GM12878 (cell line): ENCODE data around the gene INHBC. TPM values are rescaled to one million over a fixed set of nuclear protein-coding genes. Genes with fewer than 3 reads are reported as not detected.

Source experiments
- CHD4 ChIP-seq: fragments of 200-600 bp; sonication (generic); IDR thresholded peaks from 2 replicates; pipeline ENCODE4 v1.6.1; 2016; ENCODE audit warnings: mild to moderate bottlenecking
- CREM ChIP-seq: IDR thresholded peaks from 2 replicates; pipeline ENCODE4 v1.6.1; 2014; ENCODE audit warnings: antibody characterized with exemption, low read depth
- ETV6 ChIP-seq, 2 experiments: fragments of 450-650 bp in 1 of 2; IDR thresholded peaks in 1 of 2; conservative IDR thresholded peaks in 1 of 2; 2 replicates each; pipeline ENCODE4 v1.6.1; 2014; ENCODE audit warnings: antibody characterized with exemption in 1 of 2, borderline replicate concordance in 1 of 2, low read depth in 1 of 2, mild to moderate bottlenecking in 1 of 2, moderate library complexity in 1 of 2
- KLF5 ChIP-seq: fragments of 450-650 bp; IDR thresholded peaks from 2 replicates; pipeline ENCODE4 v1.6.1; 2014; ENCODE audit warnings: mild to moderate bottlenecking; ENCODE audit not compliant: partially characterized antibody
- NR2F1 ChIP-seq: fragments of 450-650 bp; conservative IDR thresholded peaks from 2 replicates; pipeline ENCODE4 v1.6.1; 2017; ENCODE audit warnings: mild to moderate bottlenecking
- PKNOX1 ChIP-seq: fragments of 450-650 bp; IDR thresholded peaks from 2 replicates; pipeline ENCODE4 v1.6.1; 2016; ENCODE audit warnings: mild to moderate bottlenecking
- RFX5 ChIP-seq: IDR thresholded peaks from 2 replicates; pipeline ENCODE4 v1.6.1; 2011; ENCODE audit warnings: low read depth, low read length, improper control_type of control experiment
- SKIL ChIP-seq: fragments of 450-650 bp; IDR thresholded peaks from 2 replicates; pipeline ENCODE4 v1.6.1; 2017; ENCODE audit warnings: mild to moderate bottlenecking, low read depth, inconsistent platforms; ENCODE audit not compliant: poor library complexity, severe bottlenecking
- ZNF384 ChIP-seq: IDR thresholded peaks from 2 replicates; pipeline ENCODE4 v1.6.1; 2012; ENCODE audit warnings: low read depth, mild to moderate bottlenecking, low read length, improper control_type of control experiment, borderline replicate concordance
- ZSCAN29 ChIP-seq: fragments of 450-650 bp; IDR thresholded peaks from 2 replicates; pipeline ENCODE4 v1.6.1; 2017; ENCODE audit warnings: mild to moderate bottlenecking, moderate library complexity
- polyA plus RNA-seq, 11 experiments: library from polyadenylated mRNA; depleted of rRNA in 4 of 11; unstranded in 6 of 11; stranded (reverse) in 5 of 11; fragments of >200 nt; fragmentation: Nextera tagmentation in 4 of 11; fragmentation: Illumina TruSeq in 1 of 11; extraction: Ambion mirVana in 4 of 11; extraction: Trizol in 1 of 11; gene quantifications; 1 replicate in 1 of 11; 2 replicates in 10 of 11; pipeline versions ENCODE4 v1.2.1 to v1.2.3, GENCODE V29; 2011 to 2016; ENCODE audit warnings: inconsistent platforms in 2 of 11, missing spikeins in 2 of 11, low read depth in 1 of 11
- total RNA-seq, 4 experiments: library from RNA; depleted of rRNA in 3 of 4; stranded (reverse); fragments of >200 nt in 3 of 4; fragmentation: Illumina TruSeq in 1 of 4; extraction: Trizol in 1 of 4; gene quantifications; 2 replicates each; pipeline versions ENCODE4 v1.2.1 to v1.2.3, GENCODE V29; 2013 to 2021
- TF ChIP-seq, protein P1 (sequence below): IDR thresholded peaks from 2 replicates; pipeline ENCODE4 v1.6.1; 2012; ENCODE audit warnings: low read depth, low read length, improper control_type of control experiment
- TF ChIP-seq, protein P2 (sequence below): IDR thresholded peaks from 2 replicates; pipeline ENCODE4 v1.6.1; 2012; ENCODE audit warnings: mild to moderate bottlenecking, low read depth, low read length
- TF ChIP-seq, protein P3 (sequence below): fragments of 150-350 bp; IDR thresholded peaks from 2 replicates; pipeline ENCODE4 v1.6.1; 2014; ENCODE audit warnings: mild to moderate bottlenecking, low read depth, low read length
- TF ChIP-seq, protein P4 (sequence below): fragments of 450-650 bp; IDR thresholded peaks from 2 replicates; pipeline ENCODE4 v1.6.1; 2017; ENCODE audit warnings: antibody characterized with exemption, mild to moderate bottlenecking, moderate library complexity
- TF ChIP-seq, protein P5 (sequence below): IDR thresholded peaks from 2 replicates; pipeline ENCODE4 v1.6.1; 2011; ENCODE audit warnings: low read depth, mild to moderate bottlenecking, low read length, moderate library complexity, borderline replicate concordance; ENCODE audit errors: extremely low read depth

The INHBC gene
- total and polyA plus RNA-seq, 10 of the 15 experiments (the other 5 are each of a cell fraction or from before 2014, with no cell fraction given) = 0.04 to 0.22 (median 0.13) TPM; not detected in 5

- TF ChIP-seq ETV6 (conservative IDR thresholded peaks at IDR 0.05 in 1 of 2, IDR thresholded peaks at IDR 0.05 in 1 of 2; ENCODE audit: borderline replicate concordance in 1 of 2, low read depth in 1 of 2) (no peak), CHD4 (no peak), ZSCAN29 (no peak), SKIL (no peak), PKNOX1 (no peak), ZNF384 (no peak), RFX5 (no peak), KLF5 (no peak), CREM (no peak), NR2F1 (peak; percentile 67)
- TF ChIP-seq, protein P1, sequence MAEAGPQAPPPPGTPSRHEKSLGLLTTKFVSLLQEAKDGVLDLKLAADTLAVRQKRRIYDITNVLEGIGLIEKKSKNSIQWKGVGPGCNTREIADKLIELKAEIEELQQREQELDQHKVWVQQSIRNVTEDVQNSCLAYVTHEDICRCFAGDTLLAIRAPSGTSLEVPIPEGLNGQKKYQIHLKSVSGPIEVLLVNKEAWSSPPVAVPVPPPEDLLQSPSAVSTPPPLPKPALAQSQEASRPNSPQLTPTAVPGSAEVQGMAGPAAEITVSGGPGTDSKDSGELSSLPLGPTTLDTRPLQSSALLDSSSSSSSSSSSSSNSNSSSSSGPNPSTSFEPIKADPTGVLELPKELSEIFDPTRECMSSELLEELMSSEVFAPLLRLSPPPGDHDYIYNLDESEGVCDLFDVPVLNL = no peak
- TF ChIP-seq, protein P2, sequence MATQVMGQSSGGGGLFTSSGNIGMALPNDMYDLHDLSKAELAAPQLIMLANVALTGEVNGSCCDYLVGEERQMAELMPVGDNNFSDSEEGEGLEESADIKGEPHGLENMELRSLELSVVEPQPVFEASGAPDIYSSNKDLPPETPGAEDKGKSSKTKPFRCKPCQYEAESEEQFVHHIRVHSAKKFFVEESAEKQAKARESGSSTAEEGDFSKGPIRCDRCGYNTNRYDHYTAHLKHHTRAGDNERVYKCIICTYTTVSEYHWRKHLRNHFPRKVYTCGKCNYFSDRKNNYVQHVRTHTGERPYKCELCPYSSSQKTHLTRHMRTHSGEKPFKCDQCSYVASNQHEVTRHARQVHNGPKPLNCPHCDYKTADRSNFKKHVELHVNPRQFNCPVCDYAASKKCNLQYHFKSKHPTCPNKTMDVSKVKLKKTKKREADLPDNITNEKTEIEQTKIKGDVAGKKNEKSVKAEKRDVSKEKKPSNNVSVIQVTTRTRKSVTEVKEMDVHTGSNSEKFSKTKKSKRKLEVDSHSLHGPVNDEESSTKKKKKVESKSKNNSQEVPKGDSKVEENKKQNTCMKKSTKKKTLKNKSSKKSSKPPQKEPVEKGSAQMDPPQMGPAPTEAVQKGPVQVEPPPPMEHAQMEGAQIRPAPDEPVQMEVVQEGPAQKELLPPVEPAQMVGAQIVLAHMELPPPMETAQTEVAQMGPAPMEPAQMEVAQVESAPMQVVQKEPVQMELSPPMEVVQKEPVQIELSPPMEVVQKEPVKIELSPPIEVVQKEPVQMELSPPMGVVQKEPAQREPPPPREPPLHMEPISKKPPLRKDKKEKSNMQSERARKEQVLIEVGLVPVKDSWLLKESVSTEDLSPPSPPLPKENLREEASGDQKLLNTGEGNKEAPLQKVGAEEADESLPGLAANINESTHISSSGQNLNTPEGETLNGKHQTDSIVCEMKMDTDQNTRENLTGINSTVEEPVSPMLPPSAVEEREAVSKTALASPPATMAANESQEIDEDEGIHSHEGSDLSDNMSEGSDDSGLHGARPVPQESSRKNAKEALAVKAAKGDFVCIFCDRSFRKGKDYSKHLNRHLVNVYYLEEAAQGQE = no peak
- TF ChIP-seq, protein P3, sequence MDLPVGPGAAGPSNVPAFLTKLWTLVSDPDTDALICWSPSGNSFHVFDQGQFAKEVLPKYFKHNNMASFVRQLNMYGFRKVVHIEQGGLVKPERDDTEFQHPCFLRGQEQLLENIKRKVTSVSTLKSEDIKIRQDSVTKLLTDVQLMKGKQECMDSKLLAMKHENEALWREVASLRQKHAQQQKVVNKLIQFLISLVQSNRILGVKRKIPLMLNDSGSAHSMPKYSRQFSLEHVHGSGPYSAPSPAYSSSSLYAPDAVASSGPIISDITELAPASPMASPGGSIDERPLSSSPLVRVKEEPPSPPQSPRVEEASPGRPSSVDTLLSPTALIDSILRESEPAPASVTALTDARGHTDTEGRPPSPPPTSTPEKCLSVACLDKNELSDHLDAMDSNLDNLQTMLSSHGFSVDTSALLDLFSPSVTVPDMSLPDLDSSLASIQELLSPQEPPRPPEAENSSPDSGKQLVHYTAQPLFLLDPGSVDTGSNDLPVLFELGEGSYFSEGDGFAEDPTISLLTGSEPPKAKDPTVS = no peak
- TF ChIP-seq, protein P4, sequence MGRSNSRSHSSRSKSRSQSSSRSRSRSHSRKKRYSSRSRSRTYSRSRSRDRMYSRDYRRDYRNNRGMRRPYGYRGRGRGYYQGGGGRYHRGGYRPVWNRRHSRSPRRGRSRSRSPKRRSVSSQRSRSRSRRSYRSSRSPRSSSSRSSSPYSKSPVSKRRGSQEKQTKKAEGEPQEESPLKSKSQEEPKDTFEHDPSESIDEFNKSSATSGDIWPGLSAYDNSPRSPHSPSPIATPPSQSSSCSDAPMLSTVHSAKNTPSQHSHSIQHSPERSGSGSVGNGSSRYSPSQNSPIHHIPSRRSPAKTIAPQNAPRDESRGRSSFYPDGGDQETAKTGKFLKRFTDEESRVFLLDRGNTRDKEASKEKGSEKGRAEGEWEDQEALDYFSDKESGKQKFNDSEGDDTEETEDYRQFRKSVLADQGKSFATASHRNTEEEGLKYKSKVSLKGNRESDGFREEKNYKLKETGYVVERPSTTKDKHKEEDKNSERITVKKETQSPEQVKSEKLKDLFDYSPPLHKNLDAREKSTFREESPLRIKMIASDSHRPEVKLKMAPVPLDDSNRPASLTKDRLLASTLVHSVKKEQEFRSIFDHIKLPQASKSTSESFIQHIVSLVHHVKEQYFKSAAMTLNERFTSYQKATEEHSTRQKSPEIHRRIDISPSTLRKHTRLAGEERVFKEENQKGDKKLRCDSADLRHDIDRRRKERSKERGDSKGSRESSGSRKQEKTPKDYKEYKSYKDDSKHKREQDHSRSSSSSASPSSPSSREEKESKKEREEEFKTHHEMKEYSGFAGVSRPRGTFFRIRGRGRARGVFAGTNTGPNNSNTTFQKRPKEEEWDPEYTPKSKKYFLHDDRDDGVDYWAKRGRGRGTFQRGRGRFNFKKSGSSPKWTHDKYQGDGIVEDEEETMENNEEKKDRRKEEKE = no peak
- TF ChIP-seq, protein P5, sequence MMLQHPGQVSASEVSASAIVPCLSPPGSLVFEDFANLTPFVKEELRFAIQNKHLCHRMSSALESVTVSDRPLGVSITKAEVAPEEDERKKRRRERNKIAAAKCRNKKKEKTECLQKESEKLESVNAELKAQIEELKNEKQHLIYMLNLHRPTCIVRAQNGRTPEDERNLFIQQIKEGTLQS = no peak
Measured at GRCh38 chr12:57430112-57430930, 4.3 kb upstream of the INHBC start (continued).
